Activated T-cell treated with anti-CD3 and anti-CD28 coated beads, Interleukin-2, amount 50 U/mL, for 1 hour (primary cell): ENCODE measurements around the gene GOLGB1.

Experiments
- DNase-seq: peaks from one replicate; pipeline ENCODE4 v3.0.0-alpha.2; 2020

GOLGB1 gene

DNA sequence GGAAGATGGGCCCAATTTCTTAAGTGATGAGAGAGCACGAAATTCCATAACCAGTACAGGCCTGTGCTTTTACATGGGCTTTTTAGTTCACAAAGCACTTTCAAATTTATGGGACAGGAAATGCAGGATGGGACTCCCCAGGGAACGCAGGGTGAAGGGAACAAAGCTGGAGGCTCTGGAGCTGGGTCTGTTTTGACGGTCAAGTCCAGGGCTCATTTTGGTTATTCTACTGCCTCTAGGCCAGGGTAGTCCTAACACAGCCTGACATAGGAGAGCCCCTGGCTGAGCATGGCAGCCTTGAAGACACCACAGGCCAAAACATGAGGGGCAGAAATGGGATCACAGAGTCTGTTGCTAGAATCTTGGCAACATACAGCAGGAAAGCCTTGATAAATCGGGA lies 122.3 kb downstream of the GOLGB1 start:
- no peak for DNase-seq

DNA sequence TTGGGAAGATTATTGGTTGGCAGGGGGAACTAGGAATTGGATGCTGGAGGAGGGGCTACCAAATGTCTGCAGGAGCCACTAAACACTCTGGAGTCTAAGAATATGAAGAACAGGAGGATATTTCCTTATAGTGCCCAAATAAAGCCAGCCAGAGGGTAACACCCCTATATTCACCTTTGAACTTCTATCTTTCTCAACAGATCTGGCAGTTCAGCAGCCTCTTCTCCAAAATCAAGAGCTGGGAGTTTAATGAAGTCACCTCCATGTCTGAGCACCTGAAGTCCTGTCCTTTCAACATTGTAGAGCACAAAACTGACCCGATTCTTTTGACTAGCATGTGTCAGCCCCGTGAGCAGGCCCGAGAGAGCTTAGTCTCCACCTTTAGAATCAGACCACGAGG lies 123.0 kb downstream of the GOLGB1 start:
- DNase-seq = no peak

DNA sequence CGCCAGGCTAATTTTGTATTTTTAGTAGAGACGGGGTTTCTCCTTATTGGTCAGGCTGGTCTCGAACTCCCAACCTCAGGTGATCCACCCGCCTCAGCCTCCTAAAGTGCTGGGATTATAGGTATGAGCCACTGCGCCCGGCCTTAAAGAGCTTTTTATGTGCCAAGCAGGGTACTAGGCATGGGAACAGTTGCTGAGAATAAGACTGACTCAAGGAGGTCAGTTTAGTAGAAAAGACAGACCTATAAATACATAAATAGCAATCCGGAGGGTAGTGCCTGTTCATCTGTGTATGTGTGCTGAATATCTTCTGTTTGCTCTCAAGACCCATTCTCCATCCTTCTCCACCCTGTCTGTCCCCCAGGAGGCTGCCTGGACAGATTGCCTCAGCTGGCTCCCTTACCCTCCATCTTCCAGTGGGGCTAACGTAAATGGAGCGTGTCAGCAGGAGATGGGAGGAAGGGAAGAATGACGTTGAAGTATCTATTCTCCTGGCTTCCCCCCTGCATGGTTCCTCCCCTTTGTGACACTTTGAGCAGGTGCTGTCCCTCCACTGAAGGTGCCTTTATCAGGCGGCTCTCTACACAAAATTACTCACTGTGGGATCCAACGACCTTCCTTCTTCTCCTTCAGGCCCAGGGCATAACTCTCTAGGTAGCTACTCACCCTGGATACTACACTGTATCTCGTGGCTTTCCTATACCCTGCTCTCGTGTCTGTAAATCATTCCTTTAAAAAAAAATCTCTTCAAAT lies 125.2 kb downstream of the GOLGB1 start:
- DNase-seq = no peak

DNA sequence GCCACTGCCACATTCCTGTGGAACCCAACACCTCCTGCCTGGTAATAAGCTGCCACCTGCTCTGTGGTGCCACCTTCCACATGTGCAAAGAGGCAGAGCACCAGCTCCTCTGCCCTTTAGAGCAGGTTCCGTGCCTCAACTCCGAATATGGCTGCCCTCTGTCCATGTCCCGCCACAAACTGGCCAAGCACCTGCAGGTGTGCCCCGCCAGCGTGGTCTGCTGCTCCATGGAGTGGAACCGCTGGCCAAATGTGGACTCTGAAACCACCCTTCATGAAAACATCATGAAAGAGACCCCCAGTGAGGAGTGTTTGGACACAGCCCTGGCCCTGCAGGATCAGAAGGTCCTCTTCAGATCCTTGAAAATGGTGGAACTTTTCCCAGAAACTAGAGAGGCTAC lies 128.1 kb downstream of the GOLGB1 start:
- DNase-seq = no peak

- DNase-seq = no peak
Observed at GRCh38 chr3:121619691-121620090, 129.8 kb downstream of the GOLGB1 start.
